ENCODE results near the gene GPX1.
"Not testable (repeated sequence)": the region's sequence is repeated elsewhere in the genome, so short reads cannot be mapped to it uniquely, and the experiment has no call there.

- not testable (repeated sequence) for TF ChIP-seq CTCF (IDR thresholded peaks at IDR 0.05; ENCODE audit: poor library complexity, severe bottlenecking); RAD21 (conservative IDR thresholded peaks at IDR 0.05); EZH2 (IDR thresholded peaks at IDR 0.05; ENCODE audit: borderline replicate concordance, insufficient read depth, low read length, poor library complexity, severe bottlenecking); EP300 (conservative IDR thresholded peaks at IDR 0.05; ENCODE audit: poor library complexity, severe bottlenecking); POLR2AphosphoS5 (IDR thresholded peaks at IDR 0.05)
Observed at GRCh38 chr3:49348361-49348760, 9.8 kb downstream of the GPX1 start.
